H9 (cell line): ENCODE results near the gene KRTAP10-3. TPM values are rescaled to one million over a fixed set of nuclear protein-coding genes. Genes with fewer than 3 reads are reported as not detected.

ENCODE experiments used
- DNase-seq: peaks from one replicate; pipeline ENCODE4 v3.0.0-alpha.2; 2017
- H2AFZ ChIP-seq: one replicate; pipeline ENCODE4 v1.6.1; 2013; ENCODE audit warnings: mild to moderate bottlenecking, low read length, control low read depth, moderate library complexity
- H2AK5ac ChIP-seq: 2 replicates; pipeline ENCODE4 v1.6.1; 2013; ENCODE audit warnings: low read length, control low read depth, mixed read lengths; ENCODE audit not compliant: insufficient read length
- H2BK120ac ChIP-seq: one replicate; pipeline ENCODE4 v1.6.1; 2013; ENCODE audit warnings: low read depth, mild to moderate bottlenecking, low read length, control low read depth, inconsistent platforms; ENCODE audit not compliant: poor library complexity, severe bottlenecking
- H2BK12ac ChIP-seq: 2 replicates; pipeline ENCODE4 v1.6.1; 2013; ENCODE audit warnings: low read length, control low read depth, mixed read lengths, low read depth; ENCODE audit not compliant: insufficient read length
- H2BK15ac ChIP-seq: 2 replicates; pipeline ENCODE4 v1.6.1; 2013; ENCODE audit warnings: low read depth, low read length, control low read depth
- H2BK20ac ChIP-seq: one replicate; pipeline ENCODE4 v1.6.1; 2013; ENCODE audit warnings: low read depth, mild to moderate bottlenecking, low read length, control low read depth, inconsistent platforms; ENCODE audit not compliant: poor library complexity, severe bottlenecking
- H2BK5ac ChIP-seq: 2 replicates; pipeline ENCODE4 v1.6.1; 2013; ENCODE audit warnings: low read length, control low read depth, mixed read lengths; ENCODE audit not compliant: insufficient read length
- H3K14ac ChIP-seq: 2 replicates; pipeline ENCODE4 v1.6.1; 2013; ENCODE audit warnings: low read length, control low read depth; ENCODE audit not compliant: insufficient read depth
- H3K18ac ChIP-seq: 2 replicates; pipeline ENCODE4 v1.6.1; 2013; ENCODE audit warnings: low read depth, mild to moderate bottlenecking, mixed read lengths, low read length, control low read depth; ENCODE audit not compliant: insufficient read length
- H3K23ac ChIP-seq: 2 replicates; pipeline ENCODE4 v1.6.1; 2013; ENCODE audit warnings: low read length, control low read depth, mixed read lengths, low read depth; ENCODE audit not compliant: insufficient read length
- H3K23me2 ChIP-seq: 2 replicates; pipeline ENCODE4 v1.6.1; 2013; ENCODE audit warnings: low read depth, mild to moderate bottlenecking, mixed read lengths, low read length, control low read depth; ENCODE audit not compliant: insufficient read length, poor library complexity, severe bottlenecking
- H3K27ac ChIP-seq: 2 replicates; pipeline ENCODE4 v1.5.1; 2013; ENCODE audit warnings: low read length, control low read depth, mixed read lengths, low read depth; ENCODE audit not compliant: insufficient read length
- H3K27me3 ChIP-seq: 2 replicates; pipeline ENCODE4 v1.6.1; 2013; ENCODE audit warnings: low read length, control low read depth, inconsistent platforms; ENCODE audit not compliant: insufficient read depth
- H3K4ac ChIP-seq: 2 replicates; pipeline ENCODE4 v1.6.1; 2013; ENCODE audit warnings: low read depth, mild to moderate bottlenecking, control low read depth, inconsistent platforms, low read length, moderate library complexity
- H3K4me1 ChIP-seq: 2 replicates; pipeline ENCODE4 v1.6.1; 2013; ENCODE audit warnings: low read length, control low read depth, inconsistent platforms; ENCODE audit not compliant: insufficient read depth
- H3K4me2 ChIP-seq: 2 replicates; pipeline ENCODE4 v1.6.1; 2013; ENCODE audit warnings: low read length, control low read depth, mixed read lengths; ENCODE audit not compliant: insufficient read length, insufficient read depth
- H3K56ac ChIP-seq: 2 replicates; pipeline ENCODE4 v1.6.1; 2013; ENCODE audit warnings: low read depth, mild to moderate bottlenecking, mixed read lengths, low read length, control low read depth; ENCODE audit not compliant: insufficient read length
- H3K79me1 ChIP-seq: 2 replicates; pipeline ENCODE4 v1.6.1; 2013; ENCODE audit warnings: low read depth, mild to moderate bottlenecking, moderate library complexity, low read length, control low read depth, inconsistent platforms; ENCODE audit not compliant: insufficient read depth, poor library complexity, severe bottlenecking
- H3K79me2 ChIP-seq: 2 replicates; pipeline ENCODE4 v1.6.1; 2013; ENCODE audit warnings: low read length, control low read depth, inconsistent platforms; ENCODE audit not compliant: insufficient read depth
- H3K9ac ChIP-seq: 2 replicates; pipeline ENCODE4 v1.6.1; 2013; ENCODE audit warnings: low read length, control low read depth, mixed read lengths; ENCODE audit not compliant: insufficient read length; ENCODE audit errors: extremely low read depth
- H3K9me3 ChIP-seq: one replicate; pipeline ENCODE4 v1.6.1; 2013; ENCODE audit warnings: low read depth, low read length, inconsistent platforms; ENCODE audit not compliant: control insufficient read depth
- H3T11ph ChIP-seq: one replicate; pipeline ENCODE4 v1.6.1; 2013; ENCODE audit warnings: mild to moderate bottlenecking, low read length, control low read depth, inconsistent platforms
- H4K20me1 ChIP-seq: one replicate; pipeline ENCODE4 v1.6.1; 2013; ENCODE audit not compliant: control insufficient read depth, insufficient read length, insufficient read depth
- H4K5ac ChIP-seq: 2 replicates; pipeline ENCODE4 v1.6.1; 2013; ENCODE audit warnings: low read depth, mild to moderate bottlenecking, mixed read lengths, low read length, control low read depth; ENCODE audit not compliant: insufficient read length
- H4K8ac ChIP-seq: replicated peaks from 2 replicates; pipeline ENCODE4 v1.6.1; 2013; ENCODE audit warnings: low read length, control low read depth, mixed read lengths, low read depth; ENCODE audit not compliant: insufficient read length
- H4K91ac ChIP-seq: 2 replicates; pipeline ENCODE4 v1.6.1; 2013; ENCODE audit warnings: low read depth, mild to moderate bottlenecking, moderate library complexity, mixed read lengths, low read length, control low read depth; ENCODE audit not compliant: insufficient read length
- H3K27ac Mint-ChIP-seq, 3 experiments: 2 replicates in 2 of 3; 3 replicates in 1 of 3; pipeline ENCODE4 v1.8.0; 2020 to 2021; ENCODE audit warnings: mixed read lengths in 3 of 3, mild to moderate bottlenecking in 1 of 3, moderate library complexity in 1 of 3
- H3K27me3 Mint-ChIP-seq: 2 replicates; pipeline ENCODE4 v1.8.0; 2021; ENCODE audit warnings: low read depth, mild to moderate bottlenecking, moderate library complexity, mixed read lengths
- H3K36me3 Mint-ChIP-seq, 3 experiments: 2 replicates in 2 of 3; 3 replicates in 1 of 3; pipeline ENCODE4 v1.8.0; 2020 to 2021; ENCODE audit warnings: low read depth in 3 of 3, mixed read lengths in 3 of 3; ENCODE audit not compliant: insufficient read depth in 1 of 3
- H3K4me1 Mint-ChIP-seq, 2 experiments: 2 replicates each; pipeline ENCODE4 v1.8.0; 2020; ENCODE audit warnings: mixed read lengths in 2 of 2
- H3K4me3 Mint-ChIP-seq, 2 experiments: 2 replicates in 1 of 2; 3 replicates in 1 of 2; pipeline ENCODE4 v1.8.0; 2020 to 2021; ENCODE audit warnings: mild to moderate bottlenecking in 2 of 2, mixed read lengths in 2 of 2, moderate library complexity in 1 of 2
- H3K9me3 Mint-ChIP-seq, 2 experiments: 2 replicates in 1 of 2; 3 replicates in 1 of 2; pipeline ENCODE4 v1.8.0; 2020; ENCODE audit warnings: mild to moderate bottlenecking in 2 of 2, mixed read lengths in 2 of 2, moderate library complexity in 1 of 2
- WGBS: extraction: QIAGEN DNeasy Blood & Tissue Kit; methylation state at CpG from one replicate; pipeline ENCODE4 v1.1.7; 2013; ENCODE audit warnings: missing lambda C conversion rate, low lambda C conversion rate, mixed read lengths; ENCODE audit not compliant: insufficient read length; ENCODE audit errors: extremely low coverage; 5-methylcytosine and 5-hydroxymethylcytosine counted together
- total RNA-seq: library from RNA; stranded (reverse); gene quantifications from 2 replicates; pipeline ENCODE4 v1.2.1, GENCODE V29; 2021
- TF ChIP-seq, protein P1 (sequence below): fragments of 200-600 bp; sonication (generic); conservative IDR thresholded peaks from 3 replicates; pipeline ENCODE4 v1.8.0; 2021; ENCODE audit warnings: antibody characterized with exemption, mild to moderate bottlenecking

KRTAP10-3 gene
- total RNA-seq, 1 experiment from 2014 or later = not detected

GRCh38 chr21:44579056-44579832 is 20.6 kb upstream of the KRTAP10-3 start:
- Histone ChIP-seq H3K4me1 (no peaks in the 10 kb centered on the region), H3K4me2 (no peak overlapping the region), H3K23ac (no peak overlapping the region), H2BK120ac (no peak overlapping the region), H4K91ac (no peak overlapping the region), H2AK5ac (no peak overlapping the region), H2AFZ (no peak overlapping the region), H2BK20ac (no peak overlapping the region), H4K5ac (no peak overlapping the region), H4K8ac (no peak overlapping the region), H2BK15ac (no peak overlapping the region), H3K4ac (no peak overlapping the region), H3K79me2 (no peaks in the 10 kb centered on the region), H3K23me2 (no peaks in the 10 kb centered on the region), H3K56ac (no peak overlapping the region), H3K14ac (no peak overlapping the region), H3K18ac (no peak overlapping the region), H2BK5ac (no peak overlapping the region), H3K27ac (no peak overlapping the region), H3K9me3 (no peaks in the 10 kb centered on the region), H3K9ac (no peak overlapping the region), H4K20me1 (no peaks in the 10 kb centered on the region), H3T11ph (no peak overlapping the region), H3K27me3 (no peaks in the 10 kb centered on the region), H2BK12ac (no peak overlapping the region), H3K79me1 (no peaks in the 10 kb centered on the region)
- H3K9me3 Mint-ChIP-seq = peaks cover 18 to 28% of the 10 kb centered on the region in 2 experiments
- H3K27ac Mint-ChIP-seq = no peak overlapping the region
- no peak overlapping the region for H3K4me3 Mint-ChIP-seq
- TF ChIP-seq, protein P1, sequence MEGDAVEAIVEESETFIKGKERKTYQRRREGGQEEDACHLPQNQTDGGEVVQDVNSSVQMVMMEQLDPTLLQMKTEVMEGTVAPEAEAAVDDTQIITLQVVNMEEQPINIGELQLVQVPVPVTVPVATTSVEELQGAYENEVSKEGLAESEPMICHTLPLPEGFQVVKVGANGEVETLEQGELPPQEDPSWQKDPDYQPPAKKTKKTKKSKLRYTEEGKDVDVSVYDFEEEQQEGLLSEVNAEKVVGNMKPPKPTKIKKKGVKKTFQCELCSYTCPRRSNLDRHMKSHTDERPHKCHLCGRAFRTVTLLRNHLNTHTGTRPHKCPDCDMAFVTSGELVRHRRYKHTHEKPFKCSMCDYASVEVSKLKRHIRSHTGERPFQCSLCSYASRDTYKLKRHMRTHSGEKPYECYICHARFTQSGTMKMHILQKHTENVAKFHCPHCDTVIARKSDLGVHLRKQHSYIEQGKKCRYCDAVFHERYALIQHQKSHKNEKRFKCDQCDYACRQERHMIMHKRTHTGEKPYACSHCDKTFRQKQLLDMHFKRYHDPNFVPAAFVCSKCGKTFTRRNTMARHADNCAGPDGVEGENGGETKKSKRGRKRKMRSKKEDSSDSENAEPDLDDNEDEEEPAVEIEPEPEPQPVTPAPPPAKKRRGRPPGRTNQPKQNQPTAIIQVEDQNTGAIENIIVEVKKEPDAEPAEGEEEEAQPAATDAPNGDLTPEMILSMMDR = no peak
- H3K27me3 Mint-ChIP-seq = peaks cover 18% of the 10 kb centered on the region
- DNase-seq = peak; percentile 22
- H3K4me1 Mint-ChIP-seq = peaks cover 16 to 34% of the 10 kb centered on the region in 2 experiments
- H3K36me3 Mint-ChIP-seq = peaks cover 0 to 28% (median 12%) of the 10 kb centered on the region in 3 experiments; a peak in 5 of 7 replicates
- WGBS = no CpG with 5 or more reads among the region's 22 CpGs
